ENCODE data around the gene PHF5A.
A peak's percentile ranks its signal among the peaks of the same experiment; 100 is the strongest.
"Not testable (repeated sequence)": the region's sequence is repeated elsewhere in the genome, so short reads cannot be mapped to it uniquely, and the experiment has no call there.

The PHF5A gene

GRCh38 chr22:41487037-41487935 lies 18.8 kb upstream of the PHF5A start:
- no peak for DNase-seq

GRCh38 chr22:41485033-41485432 lies 16.5 kb upstream of the PHF5A start:
- DNase-seq: no peak

GRCh38 chr22:41482319-41482935 lies 13.9 kb upstream of the PHF5A start:
- no peak for DNase-seq

- DNase-seq: no peak
Observed at GRCh38 chr22:41481925-41482318, 13.4 kb upstream of the PHF5A start.

- no peak for DNase-seq
Observed at GRCh38 chr22:41481131-41481830, 12.8 kb upstream of the PHF5A start.

- no peak for DNase-seq
Observed at GRCh38 chr22:41480397-41480735, 11.9 kb upstream of the PHF5A start.

- no peak for DNase-seq
Observed at GRCh38 chr22:41479671-41480396, 11.3 kb upstream of the PHF5A start.

- no peak for DNase-seq
Observed at GRCh38 chr22:41478891-41479521, 10.5 kb upstream of the PHF5A start.

GRCh38 chr22:41478473-41478872 lies 10.0 kb upstream of the PHF5A start:
- no peak for DNase-seq

GRCh38 chr22:41474872-41475451 lies 6.5 kb upstream of the PHF5A start:
- DNase-seq: no peak

GRCh38 chr22:41471568-41471967 lies 3.1 kb upstream of the PHF5A start:
- no peak for DNase-seq

- no peak for DNase-seq
Observed at GRCh38 chr22:41470886-41471285, 2.4 kb upstream of the PHF5A start.

- no peak for DNase-seq
Observed at GRCh38 chr22:41469218-41469851, 843 bp upstream of the PHF5A start.

GRCh38 chr22:41461901-41462300 lies 6.6 kb downstream of the PHF5A start:
- no peak for DNase-seq

- not testable (repeated sequence) for DNase-seq
Observed at GRCh38 chr22:41460071-41460470, 8.4 kb downstream of the PHF5A start.

GRCh38 chr22:41459431-41459830 lies 9.1 kb downstream of the PHF5A start:
- no peak for DNase-seq

- no peak for DNase-seq
Observed at GRCh38 chr22:41458161-41458728, 10.2 kb downstream of the PHF5A start.

GRCh38 chr22:41448189-41448808 lies 20.2 kb downstream of the PHF5A start:
- DNase-seq: peak; percentile 91

GRCh38 chr22:41447435-41448188 lies 20.9 kb downstream of the PHF5A start:
- peak; percentile 15 for DNase-seq
